Thoracic aorta (tissue), 2 donors: Measurements from ENCODE around the gene LDLRAD3. TPM values are rescaled to one million over a fixed set of nuclear protein-coding genes. Genes with fewer than 3 reads are reported as not detected.

ENCODE experiments used
- ATAC-seq: fragments of 150-250 bp; one replicate; pipeline ENCODE4 v1.8.0; 2017; ENCODE audit warnings: low read depth; ENCODE audit not compliant: insufficient number of reproducible peaks, low FRiP score
- DNase-seq: peaks from one replicate; pipeline ENCODE4 v3.0.0-alpha.2; 2020; ENCODE audit warnings: low spot score
- H3K27ac ChIP-seq, 2 donors: fragments of 200-600 bp; sonication (generic); 1 replicate in 1 of 2; 2 replicates in 1 of 2; pipeline ENCODE4 v1.5.1; 2016; ENCODE audit warnings: mild to moderate bottlenecking in 2 of 2, moderate library complexity in 2 of 2
- H3K27me3 ChIP-seq: fragments of 200-600 bp; sonication (generic); replicated peaks from 2 replicates; pipeline ENCODE4 v1.6.0; 2016; ENCODE audit warnings: mild to moderate bottlenecking; ENCODE audit not compliant: insufficient read depth
- H3K36me3 ChIP-seq: fragments of 200-600 bp; sonication (generic); one replicate; pipeline ENCODE4 v1.5.1; 2016
- H3K4me1 ChIP-seq, 2 donors: fragments of 200-600 bp; sonication (generic); 1 replicate in 1 of 2; 2 replicates in 1 of 2; pipeline versions ENCODE4 v1.5.1 to v1.6.0; 2016; ENCODE audit warnings: low read depth in 2 of 2, mild to moderate bottlenecking in 1 of 2; ENCODE audit not compliant: control insufficient read depth in 1 of 2
- H3K4me3 ChIP-seq: fragments of 200-600 bp; sonication (generic); 2 replicates; pipeline ENCODE4 v1.5.1; 2016; ENCODE audit warnings: mild to moderate bottlenecking
- H3K9me3 ChIP-seq: fragments of 200-600 bp; sonication (generic); 2 replicates; pipeline ENCODE4 v1.5.1; 2016
- CTCF ChIP-seq: fragments of 200-600 bp; sonication (generic); IDR thresholded peaks from one replicate; pipeline ENCODE4 v1.5.1; 2019; ENCODE audit warnings: antibody characterized with exemption
- total RNA-seq, 2 donors: library from RNA; depleted of rRNA; stranded (reverse); fragments of >200 nt; gene quantifications; one replicate each; pipeline versions ENCODE4 v1.1.0 to v1.2.3, GENCODE V29; 2016

LDLRAD3 gene
- total RNA-seq, 2 donors from 2014 or later, result 6.1 to 17.2 TPM

GRCh38 chr11:36092314-36093030, 148.6 kb downstream of the LDLRAD3 start:
- DNase-seq (no peak), ATAC-seq (no peak)
- TF ChIP-seq CTCF, result no peak
- H3K4me3 ChIP-seq, result no peak overlapping the region
- no peaks in the 10 kb centered on the region for H3K9me3 ChIP-seq
- peaks cover 0 to 23% of the 10 kb centered on the region in 2 donors for H3K4me1 ChIP-seq
- H3K27me3 ChIP-seq, result no peaks in the 10 kb centered on the region
- H3K36me3 ChIP-seq, result no peaks in the 10 kb centered on the region
- H3K27ac ChIP-seq, result no peak overlapping the region

GRCh38 chr11:36093548-36093947, 149.7 kb downstream of the LDLRAD3 start:
- no peak for TF ChIP-seq CTCF
- DNase-seq, result no peak
- H3K27me3 ChIP-seq, result no peaks in the 10 kb centered on the region

GRCh38 chr11:36094164-36094563, 150.3 kb downstream of the LDLRAD3 start:
- ATAC-seq (no peak), DNase-seq (no peak)
- Histone ChIP-seq H3K27me3 (no peaks in the 10 kb centered on the region), H3K27ac (no peak overlapping the region), H3K4me1 (peaks cover 7 to 23% of the 10 kb centered on the region in 2 donors), H3K36me3 (no peaks in the 10 kb centered on the region), H3K9me3 (no peaks in the 10 kb centered on the region), H3K4me3 (no peak overlapping the region)
- TF ChIP-seq CTCF, result no peak

More at GRCh38 chr11:36093548-36093947, 149.7 kb downstream of the LDLRAD3 start:
- Histone ChIP-seq H3K36me3 (no peaks in the 10 kb centered on the region), H3K4me1 (peaks cover 7 to 22% of the 10 kb centered on the region in 2 donors), H3K9me3 (no peaks in the 10 kb centered on the region), H3K4me3 (no peak overlapping the region), H3K27ac (no peak overlapping the region)
- no peak for ATAC-seq

- ATAC-seq (no peak), DNase-seq (no peak)
- H3K27me3 ChIP-seq, result no peaks in the 10 kb centered on the region
These were observed 151.9 kb downstream of the LDLRAD3 start for GRCh38 chr11:36095716-36096115.

GRCh38 chr11:36097219-36097650, 153.4 kb downstream of the LDLRAD3 start:
- Histone ChIP-seq H3K27me3 (no peaks in the 10 kb centered on the region), H3K4me3 (no peak overlapping the region), H3K4me1 (peaks cover 7 to 11% of the 10 kb centered on the region in 2 donors), H3K27ac (no peak overlapping the region), H3K36me3 (no peaks in the 10 kb centered on the region), H3K9me3 (no peaks in the 10 kb centered on the region)
- TF ChIP-seq CTCF, result no peak
- DNase-seq (no peak), ATAC-seq (no peak)

More at GRCh38 chr11:36095716-36096115, 151.9 kb downstream of the LDLRAD3 start:
- Histone ChIP-seq H3K36me3 (no peaks in the 10 kb centered on the region), H3K4me1 (peaks cover 7 to 23% of the 10 kb centered on the region in 2 donors), H3K4me3 (no peak overlapping the region), H3K9me3 (no peaks in the 10 kb centered on the region), H3K27ac (no peak overlapping the region)
- TF ChIP-seq CTCF, result no peak
